A549 (cell line): ENCODE measurements around the gene TOMM40L. TPM values are rescaled to one million over a fixed set of nuclear protein-coding genes. Genes with fewer than 3 reads are reported as not detected.

Source experiments
- ATAC-seq, 2 experiments: fragments of 200-7000 bp in 1 of 2; fragments of >200 bp in 1 of 2; cut with Nextera tagmentation in 1 of 2; cut with Tn5 transposase in 1 of 2; 3 replicates each; pipeline versions ENCODE4 v1.8.0 to v1.9.1; 2018 to 2020; ENCODE audit warnings: mild to moderate bottlenecking in 1 of 2, moderate library complexity in 1 of 2
- CTCF ChIA-PET: fragments of 300-600 bp; sonication (Branson Sonifier 250); formaldehyde crosslinking; extraction: SDS; loops from one replicate; lab custom pipeline; 2021; ENCODE audit warnings: antibody characterized with exemption, inconsistent platforms; lab: Yijun Ruan, JAX
- POLR2A ChIA-PET: fragments of 350-600 bp; formaldehyde crosslinking; extraction: SDS; loops from one replicate; lab custom pipeline; 2021; ENCODE audit warnings: antibody characterized with exemption, inconsistent platforms; lab: Yijun Ruan, JAX
- DNase-seq, 2 experiments: peaks; one replicate each; pipeline versions ENCODE4 v3.0.0 to v3.0.0-alpha.2; 2011 to 2016; ENCODE audit warnings: low read depth in 1 of 2, low spot score in 1 of 2
- FAIRE-seq: peaks from 2 replicates; lab custom pipeline; 2011; peaks lifted over from hg19 to GRCh38; lab: Jason Lieb, UNC
- H3K27ac ChIP-seq, 2 experiments: fragments of >200 bp; sonication (Bioruptor Twin); formaldehyde crosslinking; 3 replicates each; pipeline ENCODE4 v1.5.1; 2016 to 2017
- H3K4me1 ChIP-seq: fragments of >200 bp; sonication (Bioruptor Twin); formaldehyde crosslinking; 3 replicates; pipeline ENCODE4 v1.6.1; 2016
- H3K4me2 ChIP-seq: fragments of >200 bp; sonication (Bioruptor Twin); formaldehyde crosslinking; 3 replicates; pipeline ENCODE4 v1.6.1; 2016
- H3K4me3 ChIP-seq: fragments of >200 bp; sonication (Bioruptor Twin); formaldehyde crosslinking; 3 replicates; pipeline ENCODE4 v1.5.1; 2016
- H3K9me3 ChIP-seq: fragments of >200 bp; sonication (Bioruptor Twin); formaldehyde crosslinking; 3 replicates; pipeline ENCODE4 v1.6.1; 2016
- ATOH8 ChIP-seq: fragments of 250-450 bp; sonication (Bioruptor Pico); IDR thresholded peaks from 2 replicates; pipeline ENCODE4 v1.5.0; 2020; ENCODE audit warnings: low read depth, mild to moderate bottlenecking, moderate library complexity
- BCL3 ChIP-seq: fragments of >200 bp; sonication (Bioruptor Twin); formaldehyde crosslinking; IDR thresholded peaks from 3 replicates; pipeline ENCODE4 v1.6.1; 2016
- CBX2 ChIP-seq: fragments of 200-600 bp; sonication (generic); IDR thresholded peaks from 2 replicates; pipeline ENCODE4 v1.6.1; 2016; ENCODE audit warnings: low read depth, mild to moderate bottlenecking, borderline replicate concordance
- CBX8 ChIP-seq: fragments of 200-600 bp; sonication (generic); IDR thresholded peaks from 2 replicates; pipeline ENCODE4 v1.6.1; 2016
- EHF ChIP-seq: fragments of 250-450 bp; sonication (Bioruptor Pico); IDR thresholded peaks from 2 replicates; pipeline ENCODE4 v1.5.0; 2020; ENCODE audit warnings: mild to moderate bottlenecking
- EHMT2 ChIP-seq: fragments of 200-600 bp; sonication (generic); IDR thresholded peaks from 2 replicates; pipeline ENCODE4 v1.6.1; 2016; ENCODE audit warnings: antibody characterized with exemption, low read depth, mild to moderate bottlenecking, moderate library complexity
- EP300 ChIP-seq, 2 experiments: fragments of >200 bp; sonication (Bioruptor Twin); formaldehyde crosslinking; IDR thresholded peaks; 2 replicates in 1 of 2; 3 replicates in 1 of 2; pipeline ENCODE4 v1.6.1; 2016 to 2017
- ESRRA ChIP-seq: fragments of 150-350 bp; IDR thresholded peaks from 2 replicates; pipeline ENCODE4 v1.6.1; 2014; ENCODE audit warnings: mild to moderate bottlenecking, low read length, borderline replicate concordance
- GATA3 ChIP-seq: IDR thresholded peaks from 2 replicates; pipeline ENCODE4 v1.6.1; 2012; ENCODE audit warnings: borderline replicate concordance
- HES2 ChIP-seq: fragments of >200 bp; sonication (Bioruptor Twin); formaldehyde crosslinking; IDR thresholded peaks from 2 replicates; pipeline ENCODE4 v1.6.1; 2016
- HOXA7 ChIP-seq: fragments of 250-450 bp; sonication (Bioruptor Pico); IDR thresholded peaks from 2 replicates; pipeline ENCODE4 v1.5.0; 2020; ENCODE audit warnings: mild to moderate bottlenecking, moderate library complexity
- JUN ChIP-seq, 2 experiments: fragments of >200 bp; sonication (Bioruptor Twin); formaldehyde crosslinking; IDR thresholded peaks; 2 replicates in 1 of 2; 3 replicates in 1 of 2; pipeline ENCODE4 v1.6.1; 2016 to 2017
- MAFK ChIP-seq: fragments of 450-650 bp; IDR thresholded peaks from 2 replicates; pipeline ENCODE4 v1.6.1; 2014; ENCODE audit not compliant: partially characterized antibody
- MAX ChIP-seq: IDR thresholded peaks from 2 replicates; pipeline ENCODE4 v1.6.1; 2012
- MYC ChIP-seq: IDR thresholded peaks from 2 replicates; pipeline ENCODE4 v1.6.1; 2012; ENCODE audit warnings: mild to moderate bottlenecking, inconsistent platforms, low read length, improper control_type of control experiment, borderline replicate concordance
- NFE2L2 ChIP-seq: fragments of 150-350 bp; conservative IDR thresholded peaks from 2 replicates; pipeline ENCODE4 v1.6.1; 2014; ENCODE audit warnings: low read length
- PBX3 ChIP-seq: IDR thresholded peaks from 2 replicates; pipeline ENCODE4 v1.6.1; 2012
- POLR2A ChIP-seq: IDR thresholded peaks from 2 replicates; pipeline ENCODE4 v1.6.1; 2012; ENCODE audit warnings: mild to moderate bottlenecking, low read length
- RAD21 ChIP-seq, 2 experiments: fragments of >200 bp in 1 of 2; sonication (Bioruptor Twin) in 1 of 2; formaldehyde crosslinking in 1 of 2; IDR thresholded peaks in 1 of 2; conservative IDR thresholded peaks in 1 of 2; 2 replicates in 1 of 2; 3 replicates in 1 of 2; pipeline ENCODE4 v1.6.1; 2012 to 2018; ENCODE audit warnings: inconsistent platforms in 1 of 2
- REST ChIP-seq: fragments of 200-600 bp; sonication (generic); IDR thresholded peaks from 2 replicates; pipeline ENCODE4 v1.6.1; 2016; ENCODE audit warnings: antibody characterized with exemption, mild to moderate bottlenecking, moderate library complexity
- SMC3 ChIP-seq: fragments of >200 bp; sonication (Bioruptor Twin); formaldehyde crosslinking; IDR thresholded peaks from 3 replicates; pipeline ENCODE4 v1.6.1; 2018; ENCODE audit warnings: inconsistent platforms
- SREBF2 ChIP-seq: fragments of 450-650 bp; IDR thresholded peaks from 2 replicates; pipeline ENCODE4 v1.6.1; 2014; ENCODE audit warnings: mild to moderate bottlenecking, moderate library complexity
- TFCP2L1 ChIP-seq: fragments of 250-450 bp; sonication (Bioruptor Pico); IDR thresholded peaks from 2 replicates; pipeline ENCODE4 v1.5.0; 2021; ENCODE audit warnings: mild to moderate bottlenecking
- ZC3H11A ChIP-seq: fragments of 450-650 bp; IDR thresholded peaks from 2 replicates; pipeline ENCODE4 v1.6.1; 2014; ENCODE audit warnings: antibody characterized with exemption, mild to moderate bottlenecking
- ZSCAN20 ChIP-seq: fragments of 250-450 bp; sonication (Bioruptor Pico); IDR thresholded peaks from 2 replicates; pipeline ENCODE4 v1.8.0; 2022; ENCODE audit warnings: mild to moderate bottlenecking, moderate library complexity
- WGBS: methylation state at CpG from one replicate; pipeline ENCODE4 v1.1.6; 2017; ENCODE audit errors: missing lambda C conversion rate; 5-methylcytosine and 5-hydroxymethylcytosine counted together
- polyA plus RNA-seq, 4 experiments: library from polyadenylated mRNA; depleted of rRNA in 3 of 4; stranded (reverse); fragments of >200 nt; fragmentation: RNase III in 1 of 4; extraction: RNeasy Plus Mini Kit Qiagen cat#74134 plus additional on column Dnase treatment in 1 of 4; gene quantifications; 2 replicates in 3 of 4; 3 replicates in 1 of 4; pipeline ENCODE4 v1.2.3, GENCODE V29; 2011 to 2017

The TOMM40L gene
- polyA plus RNA-seq, 2 of the 4 experiments (the other 2 are of a cell fraction), result 6.3 to 10.2 TPM

GRCh38 chr1:161201836-161202712 is 23.8 kb upstream of the TOMM40L start, which contains the start of gene NDUFS2 (continued):
- TF ChIP-seq REST, result no peak
- TF ChIP-seq ZSCAN20 (CRISPR knock-in tag), result no peak

GRCh38 chr1:161206411-161207140 is 19.3 kb upstream of the TOMM40L start:
- Histone ChIP-seq H3K4me1 (peaks cover 12% of the 10 kb centered on the region), H3K9me3 (no peaks in the 10 kb centered on the region), H3K4me2 (no peak overlapping the region), H3K4me3 (no peak overlapping the region), H3K27ac (no peak overlapping the region)
- WGBS, result 86% methylated on average over 12 of the region's 12 CpGs
- TF ChIP-seq CBX2, result no peak
- no peak for TF ChIP-seq POLR2A
- no peak for TF ChIP-seq SREBF2
- no peak for TF ChIP-seq EHMT2
- no peak for TF ChIP-seq HES2
- no peak for TF ChIP-seq EP300 (IDR thresholded peaks at IDR 0.05)
- TF ChIP-seq EHF, result no peak
- no peak for TF ChIP-seq HOXA7 (CRISPR knock-in tag)
- TF ChIP-seq RAD21 (conservative IDR thresholded peaks at IDR 0.05 in 1 of 2, IDR thresholded peaks at IDR 0.05 in 1 of 2), result no peak
- no peak for TF ChIP-seq MAFK
- TF ChIP-seq ATOH8 (CRISPR knock-in tag), result no peak
- no peak for TF ChIP-seq NFE2L2
- no peak for TF ChIP-seq ESRRA
- ATAC-seq, result no peak
- ChIA-PET CTCF (interaction anchor here (0.5 to 18.8 kb wide), 8 partner anchors 8 to 1993 kb away, joined by 3 to 319 read pairs (median 4); partner anchors contain the start of genes APOA2, FCER1G and TOMM40L), POLR2A (interaction anchor here (0.5 kb wide), 1 partner anchor 65 kb away, joined by 3 read pairs; no protein-coding TSS in a partner anchor)
- DNase-seq, result no peak
- FAIRE-seq, result no peak

GRCh38 chr1:161207173-161207572 is 18.7 kb upstream of the TOMM40L start:
- Histone ChIP-seq H3K4me2 (no peak overlapping the region), H3K27ac (no peak overlapping the region), H3K4me3 (no peak overlapping the region), H3K4me1 (peaks cover 11% of the 10 kb centered on the region; the same call in 2 of the 3 replicates), H3K9me3 (no peaks in the 10 kb centered on the region)
- ChIA-PET POLR2A (no interaction called here), CTCF (interaction anchor here (0.7 to 18.8 kb wide), 5 partner anchors 9 to 176 kb away, joined by 4 to 319 read pairs (median 93); partner anchors contain the start of genes APOA2, FCER1G and TOMM40L)
- no peak for FAIRE-seq
- DNase-seq, result no peak
- WGBS, result 87% methylated on average over 8 of the region's 8 CpGs
- no peak for ATAC-seq
- TF ChIP-seq BCL3 (no peak), RAD21 (conservative IDR thresholded peaks at IDR 0.05 in 1 of 2, IDR thresholded peaks at IDR 0.05 in 1 of 2) (no peak), SMC3 (no peak), ATOH8 (CRISPR knock-in tag) (no peak), GATA3 (no peak), PBX3 (no peak), CBX8 (no peak), JUN (IDR thresholded peaks at IDR 0.05) (no peak), TFCP2L1 (CRISPR knock-in tag) (no peak), ZC3H11A (no peak), MAX (no peak), MYC (no peak), HOXA7 (CRISPR knock-in tag) (no peak), POLR2A (no peak)
